ENCODE data around the gene FRMD4A.
A peak's percentile ranks its signal among the peaks of the same experiment; 100 is the strongest.

The FRMD4A gene

DNA sequence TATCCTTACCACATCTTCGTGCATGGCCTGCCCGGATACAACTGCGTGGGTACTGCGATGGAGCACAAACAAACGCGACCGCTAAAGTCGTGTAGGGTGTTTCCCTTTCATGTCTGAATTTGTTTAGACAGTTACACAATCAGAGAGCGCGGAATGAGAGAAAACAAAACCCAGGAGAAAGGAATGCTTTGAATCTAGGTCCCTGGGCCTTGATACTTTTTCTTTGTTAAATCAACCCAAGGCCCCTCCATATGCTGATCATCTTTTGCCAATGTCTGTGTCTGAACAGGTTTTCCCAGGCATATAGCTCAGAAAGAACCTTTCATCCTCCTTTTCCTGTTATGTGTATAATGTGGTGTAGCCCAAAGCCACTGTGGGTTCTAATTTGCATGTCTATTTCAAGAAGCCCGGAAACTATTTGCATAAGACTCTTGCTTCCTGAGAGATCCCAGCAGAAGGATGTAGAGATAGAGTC is 145.8 kb downstream of the FRMD4A start:
- no peak overlapping the region for H3K4me3 ChIP-seq (ENCODE audit: low read depth in 1 of 2, low read length in 2 of 2)
- peaks cover 8% of the 10 kb centered on the region for H3K27me3 ChIP-seq (ENCODE audit: low read depth, low read length)
- no peak overlapping the region for H3K27ac ChIP-seq (ENCODE audit: low read length)
- H3K4me1 ChIP-seq (ENCODE audit: control insufficient read depth in 1 of 2, insufficient read depth in 2 of 2, low read length in 2 of 2), result no peaks in the 10 kb centered on the region
- no peaks in the 10 kb centered on the region for H3K36me3 ChIP-seq (ENCODE audit: control insufficient read depth in 1 of 2, insufficient read depth in 2 of 2, low read length in 2 of 2)
- no peaks in the 10 kb centered on the region for H3K9me3 ChIP-seq (ENCODE audit: control insufficient read depth in 1 of 2, low read length in 2 of 2)

DNA sequence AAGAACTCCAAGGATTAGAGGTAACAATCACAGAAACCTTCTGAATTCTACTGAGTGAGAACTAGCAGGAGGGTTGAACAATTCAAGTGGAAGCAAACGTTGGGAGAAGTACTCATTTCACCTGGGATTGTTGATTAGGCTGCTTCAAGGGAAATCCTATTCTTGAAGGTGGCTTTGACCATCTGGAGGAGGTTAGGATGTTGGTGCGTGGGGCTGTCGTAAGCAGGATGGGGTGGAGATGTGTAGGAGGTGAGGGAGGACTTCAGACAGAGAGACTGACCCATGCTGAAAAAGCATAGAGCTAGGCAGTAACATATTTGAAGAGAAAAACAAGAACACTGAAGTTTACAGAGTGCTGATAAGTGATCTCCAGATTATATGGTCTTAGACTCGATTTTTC is 147.9 kb downstream of the FRMD4A start:
- Histone ChIP-seq H3K27me3 (ENCODE audit: low read depth, low read length) (peaks cover 8% of the 10 kb centered on the region), H3K4me3 (ENCODE audit: low read depth in 1 of 2, low read length in 2 of 2) (no peak overlapping the region), H3K4me1 (ENCODE audit: control insufficient read depth in 1 of 2, insufficient read depth in 2 of 2, low read length in 2 of 2) (no peaks in the 10 kb centered on the region), H3K36me3 (ENCODE audit: control insufficient read depth in 1 of 2, insufficient read depth in 2 of 2, low read length in 2 of 2) (no peaks in the 10 kb centered on the region), H3K27ac (ENCODE audit: low read length) (no peak overlapping the region), H3K9me3 (ENCODE audit: control insufficient read depth in 1 of 2, low read length in 2 of 2) (no peaks in the 10 kb centered on the region)

- Histone ChIP-seq H3K4me3 (ENCODE audit: low read depth in 1 of 2, low read length in 2 of 2) (no peak overlapping the region), H3K27ac (ENCODE audit: low read length) (no peak overlapping the region), H3K27me3 (ENCODE audit: low read depth, low read length) (peaks cover 8% of the 10 kb centered on the region), H3K36me3 (ENCODE audit: control insufficient read depth in 1 of 2, insufficient read depth in 2 of 2, low read length in 2 of 2) (no peaks in the 10 kb centered on the region), H3K4me1 (ENCODE audit: control insufficient read depth in 1 of 2, insufficient read depth in 2 of 2, low read length in 2 of 2) (no peaks in the 10 kb centered on the region), H3K9me3 (ENCODE audit: control insufficient read depth in 1 of 2, low read length in 2 of 2) (no peaks in the 10 kb centered on the region)
Measured at GRCh38 chr10:14181567-14181936, 149.2 kb downstream of the FRMD4A start.

GRCh38 chr10:14180911-14181566 is 149.7 kb downstream of the FRMD4A start:
- no peak overlapping the region for H3K4me3 ChIP-seq (ENCODE audit: low read depth in 1 of 2, low read length in 2 of 2)
- no peak overlapping the region for H3K27ac ChIP-seq (ENCODE audit: low read length)
- H3K36me3 ChIP-seq (ENCODE audit: control insufficient read depth in 1 of 2, insufficient read depth in 2 of 2, low read length in 2 of 2), result no peaks in the 10 kb centered on the region
- H3K9me3 ChIP-seq (ENCODE audit: control insufficient read depth in 1 of 2, low read length in 2 of 2), result no peaks in the 10 kb centered on the region
- peaks cover 8% of the 10 kb centered on the region for H3K27me3 ChIP-seq (ENCODE audit: low read depth, low read length)
- no peaks in the 10 kb centered on the region for H3K4me1 ChIP-seq (ENCODE audit: control insufficient read depth in 1 of 2, insufficient read depth in 2 of 2, low read length in 2 of 2)

GRCh38 chr10:14179251-14179650 is 151.5 kb downstream of the FRMD4A start:
- no peaks in the 10 kb centered on the region for H3K36me3 ChIP-seq (ENCODE audit: control insufficient read depth in 1 of 2, insufficient read depth in 2 of 2, low read length in 2 of 2)
- H3K4me1 ChIP-seq (ENCODE audit: control insufficient read depth in 1 of 2, insufficient read depth in 2 of 2, low read length in 2 of 2), result no peaks in the 10 kb centered on the region
- peaks cover 8% of the 10 kb centered on the region for H3K27me3 ChIP-seq (ENCODE audit: low read depth, low read length)

GRCh38 chr10:14173706-14174594 is 156.8 kb downstream of the FRMD4A start:
- no peaks in the 10 kb centered on the region for H3K4me1 ChIP-seq (ENCODE audit: control insufficient read depth in 1 of 2, insufficient read depth in 2 of 2, low read length in 2 of 2)
- no peaks in the 10 kb centered on the region for H3K27me3 ChIP-seq (ENCODE audit: low read depth, low read length)
- no peaks in the 10 kb centered on the region for H3K36me3 ChIP-seq (ENCODE audit: control insufficient read depth in 1 of 2, insufficient read depth in 2 of 2, low read length in 2 of 2)
- no peak overlapping the region for H3K27ac ChIP-seq (ENCODE audit: low read length)
- peak overlapping the region; percentile 54 to 75 for H3K4me3 ChIP-seq (ENCODE audit: low read depth in 1 of 2, low read length in 2 of 2)
- H3K9me3 ChIP-seq (ENCODE audit: control insufficient read depth in 1 of 2, low read length in 2 of 2), result no peaks in the 10 kb centered on the region

More at GRCh38 chr10:14179251-14179650, 151.5 kb downstream of the FRMD4A start:
- Histone ChIP-seq H3K27ac (ENCODE audit: low read length) (no peak overlapping the region), H3K9me3 (ENCODE audit: control insufficient read depth in 1 of 2, low read length in 2 of 2) (no peaks in the 10 kb centered on the region), H3K4me3 (ENCODE audit: low read depth in 1 of 2, low read length in 2 of 2) (no peak overlapping the region)

- Histone ChIP-seq H3K9me3 (ENCODE audit: control insufficient read depth in 1 of 2, low read length in 2 of 2) (no peaks in the 10 kb centered on the region), H3K4me3 (ENCODE audit: low read depth in 1 of 2, low read length in 2 of 2) (peak overlapping the region; percentile 54 to 75), H3K27ac (ENCODE audit: low read length) (no peak overlapping the region), H3K36me3 (ENCODE audit: control insufficient read depth in 1 of 2, insufficient read depth in 2 of 2, low read length in 2 of 2) (no peaks in the 10 kb centered on the region), H3K4me1 (ENCODE audit: control insufficient read depth in 1 of 2, insufficient read depth in 2 of 2, low read length in 2 of 2) (no peaks in the 10 kb centered on the region), H3K27me3 (ENCODE audit: low read depth, low read length) (no peaks in the 10 kb centered on the region)
Measured at GRCh38 chr10:14173391-14173705, 157.4 kb downstream of the FRMD4A start.

- H3K27me3 ChIP-seq (ENCODE audit: low read depth, low read length), result no peaks in the 10 kb centered on the region
- no peaks in the 10 kb centered on the region for H3K4me1 ChIP-seq (ENCODE audit: control insufficient read depth in 1 of 2, insufficient read depth in 2 of 2, low read length in 2 of 2)
- H3K4me3 ChIP-seq (ENCODE audit: low read depth in 1 of 2, low read length in 2 of 2), result no peak overlapping the region
- H3K36me3 ChIP-seq (ENCODE audit: control insufficient read depth in 1 of 2, insufficient read depth in 2 of 2, low read length in 2 of 2), result no peaks in the 10 kb centered on the region
- H3K9me3 ChIP-seq (ENCODE audit: control insufficient read depth in 1 of 2, low read length in 2 of 2), result no peaks in the 10 kb centered on the region
- H3K27ac ChIP-seq (ENCODE audit: low read length), result no peak overlapping the region
Measured at GRCh38 chr10:14172336-14172950, 158.3 kb downstream of the FRMD4A start.

- Histone ChIP-seq H3K9me3 (ENCODE audit: control insufficient read depth in 1 of 2, low read length in 2 of 2) (no peaks in the 10 kb centered on the region), H3K27me3 (ENCODE audit: low read depth, low read length) (no peaks in the 10 kb centered on the region), H3K27ac (ENCODE audit: low read length) (no peak overlapping the region)
Measured at GRCh38 chr10:14171336-14171735, 159.4 kb downstream of the FRMD4A start.

GRCh38 chr10:14163377-14164086 is 167.2 kb downstream of the FRMD4A start:
- Histone ChIP-seq H3K9me3 (ENCODE audit: control insufficient read depth in 1 of 2, low read length in 2 of 2) (no peaks in the 10 kb centered on the region), H3K36me3 (ENCODE audit: control insufficient read depth in 1 of 2, insufficient read depth in 2 of 2, low read length in 2 of 2) (no peaks in the 10 kb centered on the region), H3K27ac (ENCODE audit: low read length) (no peak overlapping the region), H3K27me3 (ENCODE audit: low read depth, low read length) (no peaks in the 10 kb centered on the region), H3K4me3 (ENCODE audit: low read depth in 1 of 2, low read length in 2 of 2) (no peak overlapping the region), H3K4me1 (ENCODE audit: control insufficient read depth in 1 of 2, insufficient read depth in 2 of 2, low read length in 2 of 2) (no peaks in the 10 kb centered on the region)

More at GRCh38 chr10:14171336-14171735, 159.4 kb downstream of the FRMD4A start:
- Histone ChIP-seq H3K4me1 (ENCODE audit: control insufficient read depth in 1 of 2, insufficient read depth in 2 of 2, low read length in 2 of 2) (no peaks in the 10 kb centered on the region), H3K4me3 (ENCODE audit: low read depth in 1 of 2, low read length in 2 of 2) (no peak overlapping the region), H3K36me3 (ENCODE audit: control insufficient read depth in 1 of 2, insufficient read depth in 2 of 2, low read length in 2 of 2) (no peaks in the 10 kb centered on the region)
